PC-3 (cell line): ENCODE data around the gene NTN3.

ENCODE experiments used
- CTCF ChIP-seq: fragments of 300-600 bp; sonication (generic); conservative IDR thresholded peaks from 2 replicates; pipeline ENCODE4 v1.5.1; 2017; ENCODE audit warnings: antibody characterized with exemption, low read depth, mild to moderate bottlenecking, low read length
- EZH2 ChIP-seq: fragments of 300-600 bp; sonication (generic); IDR thresholded peaks from one replicate; pipeline ENCODE4 v1.6.1; 2017; ENCODE audit warnings: antibody characterized with exemption, mild to moderate bottlenecking, low read length; ENCODE audit not compliant: unreplicated experiment
- EZH2phosphoT487 ChIP-seq: fragments of 300-600 bp; sonication (generic); IDR thresholded peaks from 2 replicates; pipeline ENCODE4 v1.6.1; 2018; ENCODE audit warnings: mild to moderate bottlenecking, antibody characterized with exemption, low read length, borderline replicate concordance

GRCh38 chr16:2468233-2468724 is 2.8 kb upstream of the NTN3 start:
- TF ChIP-seq CTCF (no peak), EZH2 (no peak), EZH2phosphoT487 (no peak)
